ENCODE results near the gene KCNJ6.

GRCh38 chr21:37668462-37669239 is 247.6 kb downstream of the KCNJ6 start:
- TF ChIP-seq CTCF (IDR thresholded peaks at IDR 0.05; ENCODE audit: low read length), result no peak
- TF ChIP-seq EZH2 (IDR thresholded peaks at IDR 0.05; ENCODE audit: borderline replicate concordance, low read length), result no peak
